ENCODE results near the gene IZUMO1R.

IZUMO1R gene

DNA sequence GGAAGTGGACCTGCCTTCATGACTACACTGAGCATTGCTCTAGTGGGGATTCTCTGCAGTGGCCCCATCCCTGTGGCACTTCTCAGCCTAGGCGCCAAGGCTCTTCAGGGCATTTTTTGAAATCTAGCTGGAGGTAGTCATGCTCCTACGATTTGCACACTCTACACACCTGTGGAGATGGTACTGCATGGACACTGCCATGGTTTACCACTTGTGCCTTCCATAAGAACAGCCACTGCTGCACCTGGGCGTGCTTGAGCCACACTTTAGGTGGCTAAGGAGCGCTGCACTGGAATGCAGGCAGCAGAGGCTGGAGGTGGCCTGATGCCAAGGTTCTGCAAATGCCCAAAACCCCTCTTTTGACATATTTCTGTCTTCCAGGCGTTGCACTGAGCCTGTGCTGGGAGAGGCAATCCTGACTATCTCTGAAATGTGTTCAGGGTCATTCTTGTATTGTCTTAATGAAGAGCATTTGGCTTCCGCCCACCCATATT, 24.3 kb downstream of the IZUMO1R start:
- H3K27ac ChIP-seq = no peak overlapping the region
- TF ChIP-seq, protein P1, sequence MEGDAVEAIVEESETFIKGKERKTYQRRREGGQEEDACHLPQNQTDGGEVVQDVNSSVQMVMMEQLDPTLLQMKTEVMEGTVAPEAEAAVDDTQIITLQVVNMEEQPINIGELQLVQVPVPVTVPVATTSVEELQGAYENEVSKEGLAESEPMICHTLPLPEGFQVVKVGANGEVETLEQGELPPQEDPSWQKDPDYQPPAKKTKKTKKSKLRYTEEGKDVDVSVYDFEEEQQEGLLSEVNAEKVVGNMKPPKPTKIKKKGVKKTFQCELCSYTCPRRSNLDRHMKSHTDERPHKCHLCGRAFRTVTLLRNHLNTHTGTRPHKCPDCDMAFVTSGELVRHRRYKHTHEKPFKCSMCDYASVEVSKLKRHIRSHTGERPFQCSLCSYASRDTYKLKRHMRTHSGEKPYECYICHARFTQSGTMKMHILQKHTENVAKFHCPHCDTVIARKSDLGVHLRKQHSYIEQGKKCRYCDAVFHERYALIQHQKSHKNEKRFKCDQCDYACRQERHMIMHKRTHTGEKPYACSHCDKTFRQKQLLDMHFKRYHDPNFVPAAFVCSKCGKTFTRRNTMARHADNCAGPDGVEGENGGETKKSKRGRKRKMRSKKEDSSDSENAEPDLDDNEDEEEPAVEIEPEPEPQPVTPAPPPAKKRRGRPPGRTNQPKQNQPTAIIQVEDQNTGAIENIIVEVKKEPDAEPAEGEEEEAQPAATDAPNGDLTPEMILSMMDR (IDR thresholded peaks at IDR 0.05) = no peak

GRCh38 chr11:94329501-94329900, 25.1 kb downstream of the IZUMO1R start:
- Histone ChIP-seq H3K4me1 (ENCODE audit: control insufficient read depth in 1 of 2, insufficient read depth in 1 of 2, low read depth in 1 of 2, low read length in 1 of 2) (no peaks in the 10 kb centered on the region), H3K27ac (no peak overlapping the region), H3K36me3 (no peaks in the 10 kb centered on the region), H3K4me3 (ENCODE audit: low read depth in 1 of 2, low read length in 1 of 2) (no peak overlapping the region), H3K9me3 (no peaks in the 10 kb centered on the region), H3K27me3 (no peaks in the 10 kb centered on the region)
- TF ChIP-seq, protein P1 (IDR thresholded peaks at IDR 0.05) = no peak

More for the DNA sequence above, 24.3 kb downstream of the IZUMO1R start:
- no peaks in the 10 kb centered on the region for H3K36me3 ChIP-seq
- no peaks in the 10 kb centered on the region for H3K9me3 ChIP-seq
- H3K4me1 ChIP-seq (ENCODE audit: control insufficient read depth in 1 of 2, insufficient read depth in 1 of 2, low read depth in 1 of 2, low read length in 1 of 2) = no peaks in the 10 kb centered on the region
- H3K27me3 ChIP-seq = no peaks in the 10 kb centered on the region
- no peak overlapping the region for H3K4me3 ChIP-seq (ENCODE audit: low read depth in 1 of 2, low read length in 1 of 2)

GRCh38 chr11:94330789-94331188, 26.4 kb downstream of the IZUMO1R start:
- no peaks in the 10 kb centered on the region for H3K36me3 ChIP-seq
- TF ChIP-seq, protein P1 (IDR thresholded peaks at IDR 0.05) = no peak
- no peaks in the 10 kb centered on the region for H3K27me3 ChIP-seq
- H3K4me1 ChIP-seq (ENCODE audit: control insufficient read depth in 1 of 2, insufficient read depth in 1 of 2, low read depth in 1 of 2, low read length in 1 of 2) = no peaks in the 10 kb centered on the region
- H3K27ac ChIP-seq = no peak overlapping the region
- H3K4me3 ChIP-seq (ENCODE audit: low read depth in 1 of 2, low read length in 1 of 2) = no peak overlapping the region
- H3K9me3 ChIP-seq = no peaks in the 10 kb centered on the region

DNA sequence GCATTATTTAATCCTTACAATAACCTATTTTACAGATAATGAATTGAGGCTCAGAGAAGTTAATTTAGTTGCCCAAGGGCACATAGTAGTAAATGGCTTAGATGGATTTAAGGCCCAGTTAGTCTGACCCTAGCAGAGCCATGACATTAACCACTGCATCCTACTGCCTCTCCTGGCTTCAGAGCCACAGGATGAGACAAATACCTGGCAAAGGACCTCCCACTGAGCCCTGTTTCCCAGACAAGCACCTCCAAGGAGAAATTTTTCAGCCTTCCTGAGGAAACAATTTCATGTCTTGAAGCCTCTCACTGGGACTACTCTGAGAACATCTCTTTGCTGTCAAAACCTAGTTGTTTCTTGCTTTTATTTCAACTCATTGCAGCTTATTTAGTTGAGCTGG, 28.4 kb downstream of the IZUMO1R start:
- Histone ChIP-seq H3K4me1 (ENCODE audit: control insufficient read depth in 1 of 2, insufficient read depth in 1 of 2, low read depth in 1 of 2, low read length in 1 of 2) (no peaks in the 10 kb centered on the region), H3K9me3 (no peaks in the 10 kb centered on the region), H3K27ac (no peak overlapping the region), H3K4me3 (ENCODE audit: low read depth in 1 of 2, low read length in 1 of 2) (no peak overlapping the region), H3K27me3 (no peaks in the 10 kb centered on the region), H3K36me3 (no peaks in the 10 kb centered on the region)
- TF ChIP-seq, protein P1 (IDR thresholded peaks at IDR 0.05) = no peak

DNA sequence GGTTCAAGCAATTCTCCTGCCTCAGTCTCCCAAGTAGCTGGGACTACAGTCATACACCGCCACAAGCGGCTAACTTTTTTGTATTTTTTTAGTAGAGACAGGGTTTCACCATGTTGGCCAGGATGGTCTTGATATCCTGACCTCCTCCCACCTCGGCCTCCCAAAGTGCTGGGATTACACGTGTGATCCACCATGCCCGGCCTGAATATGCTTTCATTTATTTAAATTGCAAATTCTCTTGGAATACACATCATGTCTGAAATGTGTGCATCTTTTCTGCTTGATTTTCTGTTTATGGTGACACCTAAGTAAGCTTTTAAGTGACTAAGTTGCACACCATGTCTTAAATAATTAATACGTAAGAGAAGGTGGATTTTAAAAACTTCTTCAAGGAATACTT, 31.7 kb downstream of the IZUMO1R start:
- Histone ChIP-seq H3K27ac (no peak overlapping the region), H3K36me3 (no peaks in the 10 kb centered on the region), H3K27me3 (no peaks in the 10 kb centered on the region), H3K4me3 (ENCODE audit: low read depth in 1 of 2, low read length in 1 of 2) (no peak overlapping the region), H3K4me1 (ENCODE audit: control insufficient read depth in 1 of 2, insufficient read depth in 1 of 2, low read depth in 1 of 2, low read length in 1 of 2) (no peaks in the 10 kb centered on the region), H3K9me3 (no peaks in the 10 kb centered on the region)
- TF ChIP-seq, protein P1 (IDR thresholded peaks at IDR 0.05) = no peak

GRCh38 chr11:94338651-94339050, 34.3 kb downstream of the IZUMO1R start:
- Histone ChIP-seq H3K27ac (no peak overlapping the region), H3K9me3 (no peaks in the 10 kb centered on the region), H3K36me3 (no peaks in the 10 kb centered on the region), H3K27me3 (no peaks in the 10 kb centered on the region), H3K4me3 (ENCODE audit: low read depth in 1 of 2, low read length in 1 of 2) (no peak overlapping the region), H3K4me1 (ENCODE audit: control insufficient read depth in 1 of 2, insufficient read depth in 1 of 2, low read depth in 1 of 2, low read length in 1 of 2) (no peaks in the 10 kb centered on the region)
- TF ChIP-seq, protein P1 (IDR thresholded peaks at IDR 0.05) = no peak
